Measurements from ENCODE around the gene EXOC4. TPM values are rescaled to one million over a fixed set of nuclear protein-coding genes. Genes with fewer than 3 reads are reported as not detected.

Gene EXOC4
- total and polyA plus RNA-seq, 2 donors (not counting 3 experiments of a cell fraction or from before 2014, with no cell fraction given), result 20.3 to 73.1 TPM

DNA sequence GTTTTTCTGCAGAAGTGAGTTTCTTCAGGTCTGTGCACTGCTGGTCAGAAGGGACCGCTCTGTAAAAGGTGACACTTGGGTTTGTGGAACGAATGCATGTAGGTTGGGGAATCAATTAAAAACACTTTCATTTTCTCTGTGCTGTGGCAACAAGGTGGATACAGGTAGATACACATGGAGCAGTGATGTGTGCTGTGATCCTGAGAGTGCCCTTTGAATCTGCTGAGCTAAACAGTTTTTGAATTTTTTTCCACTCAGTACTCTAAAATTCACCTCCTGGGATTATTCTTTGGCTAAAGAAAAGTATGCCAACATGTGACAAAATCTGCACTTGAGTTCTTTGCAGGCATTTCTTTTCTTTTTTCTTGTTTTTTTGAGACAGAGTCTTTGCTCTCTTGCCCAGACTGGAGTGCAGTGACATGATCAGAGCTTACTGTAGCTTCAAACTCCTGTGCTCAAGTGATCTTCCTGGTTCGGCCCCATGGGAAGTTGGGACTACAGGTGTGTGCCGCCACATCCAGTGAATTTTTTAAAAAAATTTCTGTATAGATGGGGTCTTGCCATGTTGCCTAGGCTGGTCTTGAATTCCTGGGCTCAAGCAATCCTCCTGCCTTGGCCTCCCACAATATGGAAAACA, 338.9 kb downstream of the EXOC4 start:
- H3K27me3 ChIP-seq (ENCODE audit: control insufficient read depth in 2 of 2, insufficient read depth in 2 of 2, low read length in 2 of 2), result no peaks in the 10 kb centered on the region
- no peaks in the 10 kb centered on the region for H4K20me1 ChIP-seq (replicated peaks; ENCODE audit: control insufficient read depth, extremely low read depth, insufficient read depth, low read length)
- no peak for FAIRE-seq
- intact Hi-C loops (cut with micrococcal nuclease) (no loop called here), dilution Hi-C loops (cut with MboI; ENCODE audit: extremely low pct_ligation_motif_present, low sequenced_read_pairs) (no loop called here)
- no peaks in the 10 kb centered on the region for H3K9me1 ChIP-seq (replicated peaks; ENCODE audit: control insufficient read depth, extremely low read depth, insufficient read depth, low read length)
- no peak overlapping the region for H2AFZ ChIP-seq (ENCODE audit: low read depth, low read length)
- H3K9me3 ChIP-seq (replicated peaks; ENCODE audit: control insufficient read depth, insufficient read depth, low read length), result no peaks in the 10 kb centered on the region
- BruUV-seq (replicated peaks), result no TSS peak
- H3K27ac ChIP-seq (ENCODE audit: insufficient read depth, low read depth, low read length), result no peak overlapping the region
- H3K4me2 ChIP-seq (ENCODE audit: insufficient read depth, low read length), result no peak overlapping the region
- ChIA-PET POLR2A (no interaction called here), CTCF (interaction anchor here (0.9 kb wide), 1 partner anchor 10 kb away, joined by 3 read pairs; no protein-coding TSS in a partner anchor)
- H3K4me3 ChIP-seq (replicated peaks in 1 of 3; ENCODE audit: insufficient read depth in 1 of 3, low read depth in 1 of 3, low read length in 3 of 3), result no peak overlapping the region
- no peak for DNase-seq (ENCODE audit: low read depth, low spot score)
- H3K4me1 ChIP-seq (ENCODE audit: control insufficient read depth, extremely low read depth, insufficient read depth, low read length), result no peaks in the 10 kb centered on the region
- no peak for TF ChIP-seq EZH2 (IDR thresholded peaks at IDR 0.05; ENCODE audit: borderline replicate concordance, low read depth, low read length, severe bottlenecking)
- no peak overlapping the region for H3K9ac ChIP-seq (replicated peaks; ENCODE audit: extremely low read depth, insufficient read depth, low read length)
- H3K79me2 ChIP-seq (ENCODE audit: control insufficient read depth, insufficient read depth, low read length), result no peaks in the 10 kb centered on the region
- H3K36me3 ChIP-seq (ENCODE audit: control insufficient read depth in 2 of 2, extremely low read depth in 1 of 2, insufficient read depth in 2 of 2, low read length in 2 of 2), result no peaks in the 10 kb centered on the region

DNA sequence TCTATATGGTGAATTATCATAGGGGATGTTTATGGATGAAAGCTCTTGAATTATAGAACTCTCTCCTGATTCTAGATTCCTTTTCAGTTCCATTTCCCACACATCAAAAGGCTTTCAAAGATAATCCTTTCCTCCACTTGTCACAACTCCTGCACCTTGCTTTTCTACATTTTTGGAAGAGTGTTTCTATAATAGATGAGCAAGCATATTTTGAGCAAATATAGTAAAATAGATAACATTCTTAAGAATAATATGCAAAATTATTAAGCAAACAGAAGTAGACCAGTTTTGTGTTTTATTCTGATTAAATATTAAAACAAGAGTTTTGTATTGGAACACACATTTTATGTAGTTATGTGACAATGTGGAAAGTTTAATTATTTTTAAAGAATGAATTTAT, 340.7 kb downstream of the EXOC4 start:
- no peaks in the 10 kb centered on the region for H3K4me1 ChIP-seq (ENCODE audit: control insufficient read depth, extremely low read depth, insufficient read depth, low read length)
- no peak for TF ChIP-seq EZH2 (IDR thresholded peaks at IDR 0.05; ENCODE audit: borderline replicate concordance, low read depth, low read length, severe bottlenecking)
- H3K4me3 ChIP-seq (replicated peaks in 1 of 3; ENCODE audit: insufficient read depth in 1 of 3, low read depth in 1 of 3, low read length in 3 of 3), result no peak overlapping the region
- intact Hi-C loops (cut with micrococcal nuclease), result no loop called here
- dilution Hi-C loops (cut with MboI; ENCODE audit: extremely low pct_ligation_motif_present, low sequenced_read_pairs), result no loop called here
- DNase-seq (ENCODE audit: low read depth, low spot score) (no peak), FAIRE-seq (no peak)
- no peak overlapping the region for H2AFZ ChIP-seq (ENCODE audit: low read depth, low read length)
- H3K27me3 ChIP-seq (ENCODE audit: control insufficient read depth in 2 of 2, insufficient read depth in 2 of 2, low read length in 2 of 2), result no peaks in the 10 kb centered on the region
- no peak overlapping the region for H3K27ac ChIP-seq (ENCODE audit: insufficient read depth, low read depth, low read length)
- H3K4me2 ChIP-seq (ENCODE audit: insufficient read depth, low read length), result no peak overlapping the region
- ChIA-PET POLR2A (no interaction called here), CTCF (no interaction called here)
- no peaks in the 10 kb centered on the region for H4K20me1 ChIP-seq (replicated peaks; ENCODE audit: control insufficient read depth, extremely low read depth, insufficient read depth, low read length)
- H3K9ac ChIP-seq (replicated peaks; ENCODE audit: extremely low read depth, insufficient read depth, low read length), result no peak overlapping the region
- BruUV-seq (replicated peaks), result no TSS peak
- no peaks in the 10 kb centered on the region for H3K36me3 ChIP-seq (ENCODE audit: control insufficient read depth in 2 of 2, extremely low read depth in 1 of 2, insufficient read depth in 2 of 2, low read length in 2 of 2)
- H3K9me1 ChIP-seq (replicated peaks; ENCODE audit: control insufficient read depth, extremely low read depth, insufficient read depth, low read length), result no peaks in the 10 kb centered on the region
- H3K79me2 ChIP-seq (ENCODE audit: control insufficient read depth, insufficient read depth, low read length), result no peaks in the 10 kb centered on the region
- H3K9me3 ChIP-seq (replicated peaks; ENCODE audit: control insufficient read depth, insufficient read depth, low read length), result no peaks in the 10 kb centered on the region
